Activated T-helper 1 cell treated with Interleukin-2 at 50 U/mL for 16 hours (primary cell): ENCODE measurements around the gene TLNRD1.

ENCODE experiments used
- DNase-seq: peaks from one replicate; pipeline ENCODE4 v3.0.0-alpha.2; 2020; ENCODE audit warnings: low read depth

Gene TLNRD1

GRCh38 chr15:81002331-81003096 is 1.8 kb downstream of the TLNRD1 start:
- DNase-seq = no peak

GRCh38 chr15:81003097-81003350 is 2.3 kb downstream of the TLNRD1 start:
- no peak for DNase-seq

- no peak for DNase-seq
Observed at GRCh38 chr15:81006124-81006523, 5.4 kb downstream of the TLNRD1 start.

- no peak for DNase-seq
Observed at GRCh38 chr15:81007428-81008064, 6.8 kb downstream of the TLNRD1 start.

GRCh38 chr15:81008312-81008711 is 7.6 kb downstream of the TLNRD1 start:
- no peak for DNase-seq

- DNase-seq = no peak
Observed at GRCh38 chr15:81010086-81010485, 9.4 kb downstream of the TLNRD1 start.

GRCh38 chr15:81011593-81011992 is 10.9 kb downstream of the TLNRD1 start:
- no peak for DNase-seq

- no peak for DNase-seq
Observed at GRCh38 chr15:81012588-81012987, 11.9 kb downstream of the TLNRD1 start.

GRCh38 chr15:81013396-81013929 is 12.7 kb downstream of the TLNRD1 start:
- no peak for DNase-seq

- no peak for DNase-seq
Observed at GRCh38 chr15:81014446-81015093, 13.8 kb downstream of the TLNRD1 start.

- no peak for DNase-seq
Observed at GRCh38 chr15:81015621-81016488, 15.1 kb downstream of the TLNRD1 start.

GRCh38 chr15:81016489-81017068 is 15.9 kb downstream of the TLNRD1 start:
- DNase-seq = no peak

GRCh38 chr15:81018197-81018596 is 17.5 kb downstream of the TLNRD1 start:
- DNase-seq = no peak

- no peak for DNase-seq
Observed at GRCh38 chr15:81021321-81021720, 20.6 kb downstream of the TLNRD1 start.

GRCh38 chr15:81023483-81024264 is 23.0 kb downstream of the TLNRD1 start:
- no peak for DNase-seq

GRCh38 chr15:81024265-81024872 is 23.6 kb downstream of the TLNRD1 start:
- DNase-seq = no peak

- DNase-seq = no peak
Observed at GRCh38 chr15:81024936-81025335, 24.2 kb downstream of the TLNRD1 start.

- no peak for DNase-seq
Observed at GRCh38 chr15:81025721-81026370, 25.1 kb downstream of the TLNRD1 start.

GRCh38 chr15:81026836-81027599 is 26.3 kb downstream of the TLNRD1 start:
- DNase-seq = no peak
